Measurements from ENCODE around the gene PLXNC1.

The PLXNC1 gene

DNA sequence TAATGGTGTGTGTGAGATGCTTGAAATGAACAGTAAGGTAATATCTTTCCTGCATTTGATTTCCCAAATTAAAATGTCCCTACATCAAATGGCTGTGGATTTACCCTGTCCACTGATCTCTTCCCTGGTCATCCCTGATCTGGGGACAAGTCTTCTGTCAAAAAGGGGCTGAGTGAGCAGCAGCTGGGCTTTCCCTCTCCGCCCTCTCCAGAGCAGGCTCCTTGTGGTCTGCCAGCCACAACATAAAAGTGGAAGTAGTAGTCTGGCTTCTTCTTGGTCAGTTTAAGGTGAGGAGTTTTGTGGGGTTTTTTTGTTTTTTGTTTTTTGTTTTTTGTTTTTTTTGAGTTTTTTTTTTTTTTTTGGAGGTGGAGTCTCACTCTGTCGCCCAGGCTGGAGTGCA, 25.2 kb upstream of the PLXNC1 start:
- no peak overlapping the region for H3K4me2 ChIP-seq (ENCODE audit: low read length)
- DNase-seq, result no peak
- no peaks in the 10 kb centered on the region for H3K9me3 ChIP-seq (ENCODE audit: insufficient read depth, low read depth, low read length)
- no peaks in the 10 kb centered on the region for H3K4me1 ChIP-seq (ENCODE audit: control insufficient read depth in 1 of 2, insufficient read depth in 2 of 2, low read length in 2 of 2)
- H3K27ac ChIP-seq (ENCODE audit: low read depth, low read length), result no peak overlapping the region
- no peak overlapping the region for H3K23ac ChIP-seq (ENCODE audit: low read length)
- WGBS (ENCODE audit: extremely low coverage, insufficient coverage, insufficient read length), result no CpG with 5 or more reads among the region's 2 CpGs
- no peak overlapping the region for H3K14ac ChIP-seq (ENCODE audit: low read length)
- H3K18ac ChIP-seq (ENCODE audit: low read length), result no peak overlapping the region
- no peaks in the 10 kb centered on the region for H3K36me3 ChIP-seq (ENCODE audit: control insufficient read depth in 1 of 2, insufficient read depth in 2 of 2, low read length in 2 of 2)
- no peak overlapping the region for H2BK120ac ChIP-seq (ENCODE audit: insufficient read depth, low read length, poor library complexity)
- H3K4ac ChIP-seq (ENCODE audit: low read depth, low read length), result no peak overlapping the region
- H3K27me3 ChIP-seq (ENCODE audit: insufficient read depth, low read length), result no peaks in the 10 kb centered on the region
- no peaks in the 10 kb centered on the region for H3K79me1 ChIP-seq (ENCODE audit: low read length)
- H2AFZ ChIP-seq (ENCODE audit: insufficient read depth, low read length, poor library complexity), result no peak overlapping the region
- no peak overlapping the region for H4K12ac ChIP-seq (ENCODE audit: low read depth, low read length)
- no peak overlapping the region for H4K8ac ChIP-seq (ENCODE audit: low read depth, low read length)
- H2BK12ac ChIP-seq (ENCODE audit: low read length), result no peak overlapping the region
- no peak overlapping the region for H2BK5ac ChIP-seq (ENCODE audit: low read depth, low read length, poor library complexity)
- H2AK5ac ChIP-seq (ENCODE audit: low read length), result no peak overlapping the region
- no peak overlapping the region for H3K4me3 ChIP-seq (ENCODE audit: low read depth, low read length)
- no peak overlapping the region for H4K91ac ChIP-seq (ENCODE audit: low read depth, low read length)
- no peaks in the 10 kb centered on the region for H3K79me2 ChIP-seq (ENCODE audit: control insufficient read depth, insufficient read depth, low read length, poor library complexity)
- peak overlapping the region; percentile 52 for H3K9ac ChIP-seq (ENCODE audit: low read length)

DNA sequence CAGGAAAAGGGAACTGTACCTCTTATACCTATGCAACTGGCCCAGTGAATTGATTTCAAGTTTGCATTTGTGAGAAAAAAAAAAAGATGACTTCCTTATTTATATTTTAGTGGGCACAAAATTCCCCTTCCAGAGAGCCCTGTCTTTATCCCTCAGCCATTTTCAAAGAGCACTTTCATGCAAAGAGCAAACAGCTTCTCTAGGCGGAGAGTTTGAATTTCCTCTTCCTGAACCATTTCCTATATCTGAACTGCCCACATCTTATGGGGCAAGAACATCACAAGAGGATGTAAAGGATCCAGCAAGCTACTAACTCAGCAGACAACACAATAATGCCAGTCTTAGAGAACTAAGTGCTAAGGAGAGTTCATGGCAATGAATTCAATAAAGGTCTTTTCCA, 22.3 kb upstream of the PLXNC1 start:
- Histone ChIP-seq H2BK120ac (ENCODE audit: insufficient read depth, low read length, poor library complexity) (no peak overlapping the region), H3K9me3 (ENCODE audit: insufficient read depth, low read depth, low read length) (no peaks in the 10 kb centered on the region), H3K23ac (ENCODE audit: low read length) (no peak overlapping the region), H2BK5ac (ENCODE audit: low read depth, low read length, poor library complexity) (no peak overlapping the region), H2AK5ac (ENCODE audit: low read length) (no peak overlapping the region), H3K14ac (ENCODE audit: low read length) (no peak overlapping the region), H3K27ac (ENCODE audit: low read depth, low read length) (no peak overlapping the region), H3K9ac (ENCODE audit: low read length) (no peak overlapping the region), H3K4ac (ENCODE audit: low read depth, low read length) (no peak overlapping the region), H3K27me3 (ENCODE audit: insufficient read depth, low read length) (no peaks in the 10 kb centered on the region), H3K79me2 (ENCODE audit: control insufficient read depth, insufficient read depth, low read length, poor library complexity) (no peaks in the 10 kb centered on the region), H4K12ac (ENCODE audit: low read depth, low read length) (no peak overlapping the region), H3K18ac (ENCODE audit: low read length) (no peak overlapping the region), H2BK12ac (ENCODE audit: low read length) (no peak overlapping the region), H2AFZ (ENCODE audit: insufficient read depth, low read length, poor library complexity) (no peak overlapping the region), H3K4me2 (ENCODE audit: low read length) (no peak overlapping the region), H3K4me3 (ENCODE audit: low read depth, low read length) (no peak overlapping the region), H3K4me1 (ENCODE audit: control insufficient read depth in 1 of 2, insufficient read depth in 2 of 2, low read length in 2 of 2) (no peaks in the 10 kb centered on the region), H3K36me3 (ENCODE audit: control insufficient read depth in 1 of 2, insufficient read depth in 2 of 2, low read length in 2 of 2) (no peaks in the 10 kb centered on the region), H4K8ac (ENCODE audit: low read depth, low read length) (no peak overlapping the region), H4K91ac (ENCODE audit: low read depth, low read length) (no peak overlapping the region), H3K79me1 (ENCODE audit: low read length) (no peaks in the 10 kb centered on the region)
- DNase-seq, result no peak
- no CpG with 5 or more reads among the region's 1 CpG for WGBS (ENCODE audit: extremely low coverage, insufficient coverage, insufficient read length)

DNA sequence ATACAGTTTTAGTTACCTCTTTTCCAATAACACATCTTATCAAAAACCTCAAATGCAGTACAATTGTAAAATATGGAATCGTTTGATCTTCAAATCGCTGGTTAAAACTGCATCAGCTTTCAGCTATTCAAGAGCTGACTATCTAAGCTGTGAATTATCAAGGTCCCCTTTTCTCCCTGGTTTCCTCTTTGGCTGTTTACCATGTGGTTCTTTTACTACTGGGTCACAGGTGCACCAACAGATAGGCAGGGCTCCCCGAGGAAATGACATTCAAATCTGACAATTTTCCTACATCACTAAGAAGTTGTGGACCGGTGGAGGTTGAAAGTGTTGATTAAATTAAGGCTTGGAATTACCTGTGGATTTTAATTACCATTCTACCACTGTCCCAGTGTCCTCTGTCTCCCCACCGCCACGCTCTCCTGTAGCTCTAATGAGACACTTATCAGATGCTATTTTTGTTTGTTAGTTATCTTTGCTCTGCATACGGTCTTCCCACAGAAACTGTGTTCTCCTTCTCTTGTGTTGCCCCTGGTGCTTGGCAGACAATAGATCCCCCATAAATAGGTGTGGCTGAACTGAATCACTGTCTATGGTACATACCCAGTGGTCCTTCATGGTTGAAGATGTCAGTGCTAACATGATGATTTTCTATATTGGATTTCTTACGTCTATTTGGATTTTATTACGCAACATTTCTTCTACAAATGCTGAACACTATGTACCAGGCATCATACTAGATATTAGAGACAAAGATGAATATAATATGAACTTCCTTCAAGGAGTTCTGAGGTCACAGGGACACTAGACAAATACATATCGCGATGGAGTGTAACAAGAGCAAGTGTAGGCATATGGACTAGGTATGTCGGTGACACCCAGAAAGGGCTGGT, 20.9 kb upstream of the PLXNC1 start:
- Histone ChIP-seq H3K4me2 (ENCODE audit: low read length) (no peak overlapping the region), H3K4me1 (ENCODE audit: control insufficient read depth in 1 of 2, insufficient read depth in 2 of 2, low read length in 2 of 2) (no peaks in the 10 kb centered on the region), H4K12ac (ENCODE audit: low read depth, low read length) (no peak overlapping the region), H2BK5ac (ENCODE audit: low read depth, low read length, poor library complexity) (no peak overlapping the region), H3K36me3 (ENCODE audit: control insufficient read depth in 1 of 2, insufficient read depth in 2 of 2, low read length in 2 of 2) (no peaks in the 10 kb centered on the region), H4K8ac (ENCODE audit: low read depth, low read length) (no peak overlapping the region), H3K27me3 (ENCODE audit: insufficient read depth, low read length) (no peaks in the 10 kb centered on the region), H2BK120ac (ENCODE audit: insufficient read depth, low read length, poor library complexity) (no peak overlapping the region), H3K9ac (ENCODE audit: low read length) (no peak overlapping the region), H3K79me1 (ENCODE audit: low read length) (no peaks in the 10 kb centered on the region), H3K14ac (ENCODE audit: low read length) (no peak overlapping the region), H3K4ac (ENCODE audit: low read depth, low read length) (no peak overlapping the region), H2AFZ (ENCODE audit: insufficient read depth, low read length, poor library complexity) (no peak overlapping the region), H3K9me3 (ENCODE audit: insufficient read depth, low read depth, low read length) (no peaks in the 10 kb centered on the region), H4K91ac (ENCODE audit: low read depth, low read length) (no peak overlapping the region), H3K79me2 (ENCODE audit: control insufficient read depth, insufficient read depth, low read length, poor library complexity) (no peaks in the 10 kb centered on the region), H2BK12ac (ENCODE audit: low read length) (no peak overlapping the region), H3K27ac (ENCODE audit: low read depth, low read length) (no peak overlapping the region), H3K23ac (ENCODE audit: low read length) (no peak overlapping the region), H2AK5ac (ENCODE audit: low read length) (no peak overlapping the region), H3K18ac (ENCODE audit: low read length) (no peak overlapping the region), H3K4me3 (ENCODE audit: low read depth, low read length) (no peak overlapping the region)
- WGBS (ENCODE audit: extremely low coverage, insufficient coverage, insufficient read length), result no CpG with 5 or more reads among the region's 12 CpGs
- DNase-seq, result no peak

DNA sequence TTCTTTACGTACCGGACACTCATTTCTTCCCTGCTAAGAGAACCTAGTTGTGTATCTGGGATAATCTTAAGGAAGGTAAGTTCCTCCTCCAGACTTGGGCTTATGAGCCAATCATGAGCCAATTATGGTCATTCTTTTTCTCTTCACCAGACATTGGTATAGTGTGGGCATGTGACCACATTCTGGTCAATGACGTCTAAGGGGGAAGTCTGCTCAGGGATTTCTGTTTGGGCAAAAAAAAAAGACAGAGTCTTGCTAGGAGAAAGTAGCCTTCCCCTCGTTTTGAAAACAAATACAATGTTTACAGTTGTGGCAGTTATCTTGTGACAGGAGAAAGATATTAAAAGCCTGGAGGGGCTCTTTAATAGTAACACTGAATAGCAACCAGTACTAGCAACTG, 20.1 kb upstream of the PLXNC1 start:
- H4K8ac ChIP-seq (ENCODE audit: low read depth, low read length), result no peak overlapping the region
- no peak overlapping the region for H3K23ac ChIP-seq (ENCODE audit: low read length)
- no peak overlapping the region for H2AFZ ChIP-seq (ENCODE audit: insufficient read depth, low read length, poor library complexity)
- no peaks in the 10 kb centered on the region for H3K79me1 ChIP-seq (ENCODE audit: low read length)
- WGBS (ENCODE audit: extremely low coverage, insufficient coverage, insufficient read length), result no CpG with 5 or more reads among the region's 4 CpGs
- no peak overlapping the region for H3K4me2 ChIP-seq (ENCODE audit: low read length)
- H3K18ac ChIP-seq (ENCODE audit: low read length), result no peak overlapping the region
- H4K12ac ChIP-seq (ENCODE audit: low read depth, low read length), result no peak overlapping the region
- H2AK5ac ChIP-seq (ENCODE audit: low read length), result no peak overlapping the region
- DNase-seq, result no peak
- H3K14ac ChIP-seq (ENCODE audit: low read length), result no peak overlapping the region
- H3K27ac ChIP-seq (ENCODE audit: low read depth, low read length), result no peak overlapping the region
- H3K9me3 ChIP-seq (ENCODE audit: insufficient read depth, low read depth, low read length), result no peaks in the 10 kb centered on the region
- H3K9ac ChIP-seq (ENCODE audit: low read length), result no peak overlapping the region
- H2BK12ac ChIP-seq (ENCODE audit: low read length), result no peak overlapping the region
- H3K4ac ChIP-seq (ENCODE audit: low read depth, low read length), result no peak overlapping the region
- H2BK120ac ChIP-seq (ENCODE audit: insufficient read depth, low read length, poor library complexity), result no peak overlapping the region
- no peak overlapping the region for H4K91ac ChIP-seq (ENCODE audit: low read depth, low read length)
- no peak overlapping the region for H2BK5ac ChIP-seq (ENCODE audit: low read depth, low read length, poor library complexity)
- no peaks in the 10 kb centered on the region for H3K79me2 ChIP-seq (ENCODE audit: control insufficient read depth, insufficient read depth, low read length, poor library complexity)
- H3K27me3 ChIP-seq (ENCODE audit: insufficient read depth, low read length), result no peaks in the 10 kb centered on the region
- H3K4me1 ChIP-seq (ENCODE audit: control insufficient read depth in 1 of 2, insufficient read depth in 2 of 2, low read length in 2 of 2), result no peaks in the 10 kb centered on the region
- no peak overlapping the region for H3K4me3 ChIP-seq (ENCODE audit: low read depth, low read length)
- no peaks in the 10 kb centered on the region for H3K36me3 ChIP-seq (ENCODE audit: control insufficient read depth in 1 of 2, insufficient read depth in 2 of 2, low read length in 2 of 2)
